GM23338 (cell line): Measurements from ENCODE around the gene GMPR. TPM values are rescaled to one million over a fixed set of nuclear protein-coding genes. Genes with fewer than 3 reads are reported as not detected.

ENCODE experiments used
- ATAC-seq: fragments of 200-7000 bp; cut with Tn5 transposase; 3 replicates; pipeline ENCODE4 v1.9.1; 2020
- DNase-seq: peaks from one replicate; pipeline ENCODE4 v3.0.0-alpha.2; 2015; ENCODE audit warnings: low spot score
- H2AFZ ChIP-seq: fragments of 200-600 bp; sonication (generic); 2 replicates; pipeline ENCODE4 v1.8.0; 2016; ENCODE audit warnings: antibody characterized with exemption, mild to moderate bottlenecking, moderate library complexity
- H3F3A ChIP-seq: fragments of 200-600 bp; sonication (generic); replicated peaks from 2 replicates; pipeline ENCODE4 v1.8.0; 2017; ENCODE audit warnings: antibody characterized with exemption, mixed run types, low read depth
- H3K27ac ChIP-seq: fragments of 200-600 bp; sonication (generic); 2 replicates; pipeline ENCODE4 v1.6.1; 2016; ENCODE audit warnings: low read depth
- H3K27me3 ChIP-seq: fragments of 200-600 bp; sonication (generic); 2 replicates; pipeline ENCODE4 v1.8.0; 2016; ENCODE audit warnings: mild to moderate bottlenecking, mixed run types, moderate library complexity; ENCODE audit not compliant: insufficient read depth
- H3K36me3 ChIP-seq: fragments of 200-600 bp; sonication (generic); 2 replicates; pipeline ENCODE4 v1.8.0; 2016; ENCODE audit warnings: mild to moderate bottlenecking; ENCODE audit not compliant: insufficient read depth
- H3K4me1 ChIP-seq: fragments of 200-600 bp; sonication (generic); 2 replicates; pipeline ENCODE4 v1.8.0; 2016; ENCODE audit warnings: mild to moderate bottlenecking, moderate library complexity; ENCODE audit not compliant: insufficient read depth
- H3K4me2 ChIP-seq: fragments of 200-600 bp; sonication (generic); 2 replicates; pipeline ENCODE4 v1.7.1; 2017; ENCODE audit warnings: mixed run types
- H3K4me3 ChIP-seq: fragments of 200-600 bp; sonication (generic); 2 replicates; pipeline ENCODE4 v1.6.1; 2016; ENCODE audit warnings: mixed run types
- H3K79me2 ChIP-seq: fragments of 200-600 bp; sonication (generic); replicated peaks from 2 replicates; pipeline ENCODE4 v1.8.0; 2017; ENCODE audit warnings: mild to moderate bottlenecking; ENCODE audit not compliant: insufficient read depth
- H3K9me2 ChIP-seq: fragments of 200-600 bp; sonication (generic); 2 replicates; pipeline ENCODE4 v1.8.0; 2017; ENCODE audit not compliant: insufficient read depth
- H4K20me1 ChIP-seq: fragments of 200-600 bp; sonication (generic); replicated peaks from 2 replicates; pipeline ENCODE4 v1.8.0; 2017; ENCODE audit warnings: mild to moderate bottlenecking; ENCODE audit not compliant: insufficient read depth
- H3K27ac Mint-ChIP-seq: 2 replicates; pipeline ENCODE4 v1.8.0; 2020; ENCODE audit warnings: inconsistent platforms, mild to moderate bottlenecking, moderate library complexity, mixed read lengths
- H3K27me3 Mint-ChIP-seq: 3 replicates; pipeline ENCODE4 v1.8.0; 2022; ENCODE audit warnings: low read depth, mild to moderate bottlenecking, moderate library complexity, mixed read lengths, inconsistent platforms; ENCODE audit not compliant: insufficient read depth, poor library complexity
- H3K36me3 Mint-ChIP-seq: 3 replicates; pipeline ENCODE4 v1.8.0; 2021; ENCODE audit warnings: low read depth, mild to moderate bottlenecking, inconsistent platforms, moderate library complexity, mixed read lengths
- H3K4me1 Mint-ChIP-seq: 3 replicates; pipeline ENCODE4 v1.8.0; 2020; ENCODE audit warnings: mild to moderate bottlenecking, inconsistent platforms, mixed read lengths
- H3K4me3 Mint-ChIP-seq: 3 replicates; pipeline ENCODE4 v1.8.0; 2021; ENCODE audit warnings: moderate library complexity, mild to moderate bottlenecking, inconsistent platforms, mixed read lengths
- H3K9me3 Mint-ChIP-seq: 3 replicates; pipeline ENCODE4 v1.8.0; 2020; ENCODE audit warnings: moderate library complexity, mild to moderate bottlenecking, inconsistent platforms, mixed read lengths
- CREB1 ChIP-seq: fragments of 250-450 bp; sonication (Bioruptor Pico); IDR thresholded peaks from 2 replicates; pipeline ENCODE4 v1.5.0; 2020; ENCODE audit warnings: low read depth, mild to moderate bottlenecking, moderate library complexity
- CTCF ChIP-seq, 2 experiments: fragments of 200-600 bp in 1 of 2; sonication (generic) in 1 of 2; conservative IDR thresholded peaks; 2 replicates each; pipeline versions ENCODE4 v1.5.1 to v1.6.1; 2016 to 2017; ENCODE audit warnings: antibody characterized with exemption in 2 of 2, low read depth in 2 of 2, mild to moderate bottlenecking in 2 of 2, moderate library complexity in 1 of 2
- ETS1 ChIP-seq: IDR thresholded peaks from 2 replicates; pipeline ENCODE4 v1.6.1; 2016; ENCODE audit warnings: antibody characterized with exemption
- EZH2phosphoT487 ChIP-seq: fragments of 200-600 bp; sonication (generic); IDR thresholded peaks from one replicate; pipeline ENCODE4 v1.8.1; 2018; ENCODE audit warnings: antibody characterized with exemption; ENCODE audit not compliant: unreplicated experiment
- JUNB ChIP-seq: IDR thresholded peaks from one replicate; pipeline ENCODE4 v1.6.1; 2016; ENCODE audit warnings: antibody characterized with exemption; ENCODE audit not compliant: unreplicated experiment
- ZNF114 ChIP-seq: fragments of 250-450 bp; sonication (Bioruptor Pico); IDR thresholded peaks from 2 replicates; pipeline ENCODE4 v1.5.0; 2020; ENCODE audit warnings: mild to moderate bottlenecking, moderate library complexity
- polyA plus RNA-seq: library from polyadenylated mRNA; unstranded; fragments of >200 nt; fragmentation: Nextera tagmentation; extraction: Ambion mirVana; gene quantifications from 2 replicates; pipeline ENCODE4 v1.2.1, GENCODE V29; 2016
- total RNA-seq: library from RNA; depleted of rRNA; stranded (reverse); fragments of >200 nt; shearing (Covaris generic); gene quantifications from 2 replicates; pipeline ENCODE4 v1.2.3, GENCODE V29; 2014
- TF ChIP-seq, protein P1 (sequence below): fragments of 250-450 bp; sonication (Bioruptor Pico); IDR thresholded peaks from 2 replicates; pipeline ENCODE4 v1.5.0; 2020; ENCODE audit warnings: mild to moderate bottlenecking, moderate library complexity

The GMPR gene
- total and polyA plus RNA-seq, 2 experiments from 2014 or later: 0.23 to 0.35 TPM

GRCh38 chr6:16274483-16274882 lies 36.1 kb downstream of the GMPR start (continued):
- TF ChIP-seq, protein P1, sequence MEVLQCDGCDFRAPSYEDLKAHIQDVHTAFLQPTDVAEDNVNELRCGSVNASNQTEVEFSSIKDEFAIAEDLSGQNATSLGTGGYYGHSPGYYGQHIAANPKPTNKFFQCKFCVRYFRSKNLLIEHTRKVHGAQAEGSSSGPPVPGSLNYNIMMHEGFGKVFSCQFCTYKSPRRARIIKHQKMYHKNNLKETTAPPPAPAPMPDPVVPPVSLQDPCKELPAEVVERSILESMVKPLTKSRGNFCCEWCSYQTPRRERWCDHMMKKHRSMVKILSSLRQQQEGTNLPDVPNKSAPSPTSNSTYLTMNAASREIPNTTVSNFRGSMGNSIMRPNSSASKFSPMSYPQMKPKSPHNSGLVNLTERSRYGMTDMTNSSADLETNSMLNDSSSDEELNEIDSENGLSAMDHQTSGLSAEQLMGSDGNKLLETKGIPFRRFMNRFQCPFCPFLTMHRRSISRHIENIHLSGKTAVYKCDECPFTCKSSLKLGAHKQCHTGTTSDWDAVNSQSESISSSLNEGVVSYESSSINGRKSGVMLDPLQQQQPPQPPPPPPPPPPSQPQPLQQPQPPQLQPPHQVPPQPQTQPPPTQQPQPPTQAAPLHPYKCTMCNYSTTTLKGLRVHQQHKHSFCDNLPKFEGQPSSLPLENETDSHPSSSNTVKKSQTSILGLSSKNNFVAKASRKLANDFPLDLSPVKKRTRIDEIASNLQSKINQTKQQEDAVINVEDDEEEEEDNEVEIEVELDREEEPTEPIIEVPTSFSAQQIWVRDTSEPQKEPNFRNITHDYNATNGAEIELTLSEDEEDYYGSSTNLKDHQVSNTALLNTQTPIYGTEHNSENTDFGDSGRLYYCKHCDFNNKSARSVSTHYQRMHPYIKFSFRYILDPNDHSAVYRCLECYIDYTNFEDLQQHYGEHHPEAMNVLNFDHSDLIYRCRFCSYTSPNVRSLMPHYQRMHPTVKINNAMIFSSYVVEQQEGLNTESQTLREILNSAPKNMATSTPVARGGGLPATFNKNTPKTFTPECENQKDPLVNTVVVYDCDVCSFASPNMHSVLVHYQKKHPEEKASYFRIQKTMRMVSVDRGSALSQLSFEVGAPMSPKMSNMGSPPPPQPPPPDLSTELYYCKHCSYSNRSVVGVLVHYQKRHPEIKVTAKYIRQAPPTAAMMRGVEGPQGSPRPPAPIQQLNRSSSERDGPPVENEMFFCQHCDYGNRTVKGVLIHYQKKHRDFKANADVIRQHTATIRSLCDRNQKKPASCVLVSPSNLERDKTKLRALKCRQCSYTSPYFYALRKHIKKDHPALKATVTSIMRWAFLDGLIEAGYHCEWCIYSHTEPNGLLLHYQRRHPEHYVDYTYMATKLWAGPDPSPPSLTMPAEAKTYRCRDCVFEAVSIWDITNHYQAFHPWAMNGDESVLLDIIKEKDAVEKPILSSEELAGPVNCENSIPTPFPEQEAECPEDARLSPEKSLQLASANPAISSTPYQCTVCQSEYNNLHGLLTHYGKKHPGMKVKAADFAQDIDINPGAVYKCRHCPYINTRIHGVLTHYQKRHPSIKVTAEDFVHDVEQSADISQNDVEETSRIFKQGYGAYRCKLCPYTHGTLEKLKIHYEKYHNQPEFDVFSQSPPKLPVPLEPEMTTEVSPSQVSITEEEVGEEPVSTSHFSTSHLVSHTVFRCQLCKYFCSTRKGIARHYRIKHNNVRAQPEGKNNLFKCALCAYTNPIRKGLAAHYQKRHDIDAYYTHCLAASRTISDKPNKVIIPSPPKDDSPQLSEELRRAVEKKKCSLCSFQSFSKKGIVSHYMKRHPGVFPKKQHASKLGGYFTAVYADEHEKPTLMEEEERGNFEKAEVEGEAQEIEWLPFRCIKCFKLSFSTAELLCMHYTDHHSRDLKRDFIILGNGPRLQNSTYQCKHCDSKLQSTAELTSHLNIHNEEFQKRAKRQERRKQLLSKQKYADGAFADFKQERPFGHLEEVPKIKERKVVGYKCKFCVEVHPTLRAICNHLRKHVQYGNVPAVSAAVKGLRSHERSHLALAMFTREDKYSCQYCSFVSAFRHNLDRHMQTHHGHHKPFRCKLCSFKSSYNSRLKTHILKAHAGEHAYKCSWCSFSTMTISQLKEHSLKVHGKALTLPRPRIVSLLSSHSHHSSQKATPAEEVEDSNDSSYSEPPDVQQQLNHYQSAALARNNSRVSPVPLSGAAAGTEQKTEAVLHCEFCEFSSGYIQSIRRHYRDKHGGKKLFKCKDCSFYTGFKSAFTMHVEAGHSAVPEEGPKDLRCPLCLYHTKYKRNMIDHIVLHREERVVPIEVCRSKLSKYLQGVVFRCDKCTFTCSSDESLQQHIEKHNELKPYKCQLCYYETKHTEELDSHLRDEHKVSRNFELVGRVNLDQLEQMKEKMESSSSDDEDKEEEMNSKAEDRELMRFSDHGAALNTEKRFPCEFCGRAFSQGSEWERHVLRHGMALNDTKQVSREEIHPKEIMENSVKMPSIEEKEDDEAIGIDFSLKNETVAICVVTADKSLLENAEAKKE (CRISPR knock-in tag): no peak
- TF ChIP-seq EZH2phosphoT487 (no peak), CREB1 (CRISPR knock-in tag) (no peak)

GRCh38 chr6:16274885-16275589 lies 36.6 kb downstream of the GMPR start:
- no peak for ATAC-seq
- Histone ChIP-seq H4K20me1 (no peaks in the 10 kb centered on the region), H3F3A (no peaks in the 10 kb centered on the region), H3K27ac (no peak overlapping the region), H3K4me1 (0 out of 2 replicates have a peak, but pooled peaks cover 6% of the 10 kb centered on the region), H3K79me2 (no peaks in the 10 kb centered on the region), H3K4me3 (no peak overlapping the region), H3K36me3 (no peaks in the 10 kb centered on the region), H3K4me2 (no peak overlapping the region), H2AFZ (no peak overlapping the region), H3K9me2 (0 out of 2 replicates have a peak, but pooled peaks cover 6% of the 10 kb centered on the region), H3K27me3 (no peaks in the 10 kb centered on the region)
- H3K9me3 Mint-ChIP-seq: no peaks in the 10 kb centered on the region
- H3K27ac Mint-ChIP-seq: no peak overlapping the region
- H3K4me1 Mint-ChIP-seq: peaks cover 8% of the 10 kb centered on the region
- DNase-seq: no peak
- H3K27me3 Mint-ChIP-seq: peaks cover 11% of the 10 kb centered on the region
- H3K4me3 Mint-ChIP-seq: no peak overlapping the region
- no peaks in the 10 kb centered on the region for H3K36me3 Mint-ChIP-seq
- TF ChIP-seq JUNB (no peak), EZH2phosphoT487 (no peak), ETS1 (no peak), CTCF (conservative IDR thresholded peaks at IDR 0.05; ENCODE audit: low read depth in 2 of 2) (no peak), ZNF114 (CRISPR knock-in tag) (no peak)
